K562 (cell line): ENCODE measurements around the gene MCL1. TPM values are rescaled to one million over a fixed set of nuclear protein-coding genes. Genes with fewer than 3 reads are reported as not detected.

Experiments used
- BCL6 ChIP-seq: fragments of 250-450 bp; sonication (Bioruptor Pico); IDR thresholded peaks from 2 replicates; pipeline ENCODE4 v1.4.0; 2020
- ESRRA ChIP-seq: fragments of 450-650 bp; IDR thresholded peaks from 2 replicates; pipeline ENCODE4 v1.6.1; 2014; ENCODE audit warnings: low read depth, mild to moderate bottlenecking, moderate library complexity, borderline replicate concordance
- GTF2A2 ChIP-seq: IDR thresholded peaks from 2 replicates; pipeline ENCODE4 v1.6.1; 2016; ENCODE audit warnings: mild to moderate bottlenecking, missing genetic modification characterization, missing compliant biosample characterization
- HMGN3 ChIP-seq: IDR thresholded peaks from 2 replicates; pipeline ENCODE4 v1.6.1; 2011; ENCODE audit warnings: borderline replicate concordance, low read depth, mild to moderate bottlenecking, mixed read lengths, low read length; ENCODE audit not compliant: insufficient read length; ENCODE audit errors: extremely low read depth
- ILF3 ChIP-seq: fragments of 450-650 bp; IDR thresholded peaks from 2 replicates; pipeline ENCODE4 v1.6.1; 2018; ENCODE audit warnings: antibody characterized with exemption, mild to moderate bottlenecking, moderate library complexity, borderline replicate concordance
- KAT8 ChIP-seq: fragments of 450-650 bp; IDR thresholded peaks from 2 replicates; pipeline ENCODE4 v1.6.1; 2016; ENCODE audit warnings: low read depth, mild to moderate bottlenecking
- MAZ ChIP-seq, 2 experiments: fragments of 450-650 bp in 1 of 2; sonication (generic) in 1 of 2; formaldehyde crosslinking; IDR thresholded peaks in 1 of 2; conservative IDR thresholded peaks in 1 of 2; 2 replicates each; pipeline versions ENCODE4 v1.4.0 to v1.5.0; 2020; ENCODE audit warnings: mild to moderate bottlenecking in 1 of 2, missing genetic modification reagents in 1 of 2
- MCM3 ChIP-seq: fragments of 450-650 bp; IDR thresholded peaks from 2 replicates; pipeline ENCODE4 v1.6.1; 2016
- MEF2A ChIP-seq: IDR thresholded peaks from 2 replicates; pipeline ENCODE4 v1.6.1; 2011; ENCODE audit warnings: low read depth, mild to moderate bottlenecking, low read length, moderate library complexity; ENCODE audit not compliant: control insufficient read depth
- NONO ChIP-seq, 2 experiments: fragments of 200-400 bp in 1 of 2; fragments of 450-650 bp in 1 of 2; formaldehyde crosslinking in 1 of 2; IDR thresholded peaks; 2 replicates each; pipeline ENCODE4 v1.6.1; 2017; ENCODE audit warnings: low read depth in 2 of 2, mild to moderate bottlenecking in 2 of 2, moderate library complexity in 2 of 2, low read length in 1 of 2
- NR1H2 ChIP-seq: sonication (generic); formaldehyde crosslinking; IDR thresholded peaks from 2 replicates; pipeline ENCODE4 v1.4.0; 2020; ENCODE audit warnings: mild to moderate bottlenecking, missing genetic modification reagents
- POLR3A ChIP-seq: IDR thresholded peaks from 2 replicates; pipeline ENCODE4 v1.6.1; 2011; ENCODE audit warnings: borderline replicate concordance, mild to moderate bottlenecking, moderate library complexity; ENCODE audit not compliant: insufficient read length, insufficient read depth; ENCODE audit errors: extremely low read depth
- PPARD ChIP-seq: fragments of 250-450 bp; sonication (Bioruptor Pico); IDR thresholded peaks from 2 replicates; pipeline ENCODE4 v1.8.0; 2022; ENCODE audit warnings: inconsistent platforms, mild to moderate bottlenecking, moderate library complexity
- PRPF4 ChIP-seq: fragments of 200-400 bp; formaldehyde crosslinking; IDR thresholded peaks from one replicate; pipeline ENCODE4 v1.6.1; 2017; ENCODE audit warnings: low read length, low read depth, mild to moderate bottlenecking; ENCODE audit not compliant: insufficient read depth, poor library complexity, severe bottlenecking
- SLC30A9 ChIP-seq: fragments of 250-450 bp; sonication (Bioruptor Pico); IDR thresholded peaks from 2 replicates; pipeline ENCODE4 v1.8.0; 2022; ENCODE audit warnings: mild to moderate bottlenecking, moderate library complexity
- SREBF2 ChIP-seq: sonication (generic); formaldehyde crosslinking; IDR thresholded peaks from 2 replicates; pipeline ENCODE4 v1.4.0; 2020; ENCODE audit warnings: mild to moderate bottlenecking, missing genetic modification reagents
- TBP ChIP-seq: optimal IDR thresholded peaks from 2 replicates; pipeline ENCODE3; 2011; ENCODE audit warnings: low read depth, low read length, improper control_type of control experiment
- TSC22D4 ChIP-seq: fragments of 450-650 bp; IDR thresholded peaks from 2 replicates; pipeline ENCODE4 v1.6.1; 2016; ENCODE audit warnings: missing genetic modification characterization, missing biosample characterization, control low read depth
- ZNF224 ChIP-seq: sonication (generic); formaldehyde crosslinking; IDR thresholded peaks from 2 replicates; pipeline ENCODE4 v1.8.0; 2022; ENCODE audit warnings: mild to moderate bottlenecking, missing genetic modification reagents
- polyA plus RNA-seq, 8 experiments: library from polyadenylated mRNA; depleted of rRNA in 4 of 8; stranded (reverse) in 5 of 8; unstranded in 3 of 8; fragments of >200 nt; fragmentation: Nextera tagmentation in 2 of 8; fragmentation: Illumina TruSeq in 1 of 8; extraction: Ambion mirVana in 2 of 8; extraction: Trizol in 1 of 8; gene quantifications; 2 replicates each; pipeline versions ENCODE4 v1.2.1 to v1.2.3, GENCODE V29; 2011 to 2014; ENCODE audit warnings: inconsistent platforms in 1 of 8, missing spikeins in 1 of 8
- total RNA-seq, 7 experiments: library from RNA; depleted of rRNA in 6 of 7; stranded (reverse); fragments of >200 nt in 6 of 7; fragmentation: Illumina TruSeq in 2 of 7; extraction: Trizol in 2 of 7; gene quantifications; 2 replicates each; pipeline versions ENCODE4 v1.2.1 to v1.2.3, GENCODE V29; 2011 to 2021; ENCODE audit warnings: low replicate concordance in 1 of 7
- TF ChIP-seq, protein P1 (sequence below): fragments of 450-650 bp; conservative IDR thresholded peaks from 2 replicates; pipeline ENCODE4 v1.6.1; 2016; ENCODE audit warnings: missing genetic modification characterization, low read depth, mild to moderate bottlenecking, control low read depth, missing compliant biosample characterization
- TF ChIP-seq, protein P2 (sequence below): fragments of 250-450 bp; sonication (Bioruptor Pico); IDR thresholded peaks from 2 replicates; pipeline ENCODE4 v1.9.0; 2021; ENCODE audit warnings: mild to moderate bottlenecking, inconsistent platforms
- TF ChIP-seq, protein P3 (sequence below): IDR thresholded peaks from 2 replicates; pipeline ENCODE4 v1.6.1; 2016; ENCODE audit warnings: missing genetic modification characterization, missing compliant biosample characterization

Gene MCL1
- total and polyA plus RNA-seq, 9 of the 15 experiments (the other 6 are each of a cell fraction or from before 2014, with no cell fraction given): 27.1 to 224 (median 138) TPM

DNA sequence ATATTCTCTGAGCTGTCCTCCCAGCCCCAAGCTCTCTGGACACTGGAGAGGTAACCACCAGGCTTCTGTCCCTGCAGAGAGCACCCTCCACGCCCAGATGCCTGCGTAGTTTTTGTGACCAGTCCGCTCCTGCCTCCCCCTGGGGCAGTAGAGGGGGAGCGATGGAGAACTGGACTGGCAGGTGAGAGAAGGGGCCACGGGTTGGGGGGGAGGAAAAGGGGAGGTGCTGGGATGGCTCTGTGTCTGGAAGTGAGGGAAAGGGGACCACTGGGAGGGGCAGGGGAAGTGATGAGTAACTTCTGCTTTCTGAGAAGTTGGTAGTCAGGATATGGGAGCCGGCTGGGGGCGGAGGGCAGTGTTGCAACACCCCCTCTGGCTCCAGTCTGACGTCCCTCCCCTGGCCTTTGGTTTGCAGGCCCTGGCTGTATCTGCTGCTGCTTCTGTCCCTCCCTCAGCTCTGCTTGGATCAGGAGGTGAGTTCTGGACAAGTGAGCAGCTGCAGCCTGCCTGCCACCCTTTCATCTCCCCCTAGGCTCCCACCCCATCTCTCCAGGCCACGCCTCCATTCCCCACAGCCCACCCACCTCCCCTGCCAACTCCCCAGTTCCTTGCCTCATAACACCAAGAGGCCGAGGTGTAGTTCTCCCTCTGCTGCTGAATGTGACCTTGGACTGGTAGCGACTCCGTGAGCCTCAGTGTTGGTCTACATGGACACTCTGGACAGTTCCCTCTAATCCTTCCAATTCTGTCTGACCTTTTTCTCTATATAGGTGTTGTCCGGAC, 27.1 kb downstream of the MCL1 start (continued):
- TF ChIP-seq MCM3: no peak
- TF ChIP-seq BCL6 (CRISPR knock-in tag): no peak
- no peak for TF ChIP-seq PRPF4
- TF ChIP-seq TBP: peak; percentile 38
- TF ChIP-seq POLR3A: no peak
- TF ChIP-seq, protein P1, sequence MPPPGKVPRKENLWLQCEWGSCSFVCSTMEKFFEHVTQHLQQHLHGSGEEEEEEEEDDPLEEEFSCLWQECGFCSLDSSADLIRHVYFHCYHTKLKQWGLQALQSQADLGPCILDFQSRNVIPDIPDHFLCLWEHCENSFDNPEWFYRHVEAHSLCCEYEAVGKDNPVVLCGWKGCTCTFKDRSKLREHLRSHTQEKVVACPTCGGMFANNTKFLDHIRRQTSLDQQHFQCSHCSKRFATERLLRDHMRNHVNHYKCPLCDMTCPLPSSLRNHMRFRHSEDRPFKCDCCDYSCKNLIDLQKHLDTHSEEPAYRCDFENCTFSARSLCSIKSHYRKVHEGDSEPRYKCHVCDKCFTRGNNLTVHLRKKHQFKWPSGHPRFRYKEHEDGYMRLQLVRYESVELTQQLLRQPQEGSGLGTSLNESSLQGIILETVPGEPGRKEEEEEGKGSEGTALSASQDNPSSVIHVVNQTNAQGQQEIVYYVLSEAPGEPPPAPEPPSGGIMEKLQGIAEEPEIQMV (tag): no peak
- TF ChIP-seq KAT8: no peak
- no peak for TF ChIP-seq SREBF2 (CRISPR knock-in tag)
- no peak for TF ChIP-seq SLC30A9
- no peak for TF ChIP-seq ILF3
- peak; percentile 83 to 90 for TF ChIP-seq MAZ (CRISPR knock-in tag; conservative IDR thresholded peaks at IDR 0.05 in 1 of 2, IDR thresholded peaks at IDR 0.05 in 1 of 2)
- TF ChIP-seq PPARD (CRISPR knock-in tag): no peak
- TF ChIP-seq HMGN3: peak; percentile 56
- TF ChIP-seq, protein P2, sequence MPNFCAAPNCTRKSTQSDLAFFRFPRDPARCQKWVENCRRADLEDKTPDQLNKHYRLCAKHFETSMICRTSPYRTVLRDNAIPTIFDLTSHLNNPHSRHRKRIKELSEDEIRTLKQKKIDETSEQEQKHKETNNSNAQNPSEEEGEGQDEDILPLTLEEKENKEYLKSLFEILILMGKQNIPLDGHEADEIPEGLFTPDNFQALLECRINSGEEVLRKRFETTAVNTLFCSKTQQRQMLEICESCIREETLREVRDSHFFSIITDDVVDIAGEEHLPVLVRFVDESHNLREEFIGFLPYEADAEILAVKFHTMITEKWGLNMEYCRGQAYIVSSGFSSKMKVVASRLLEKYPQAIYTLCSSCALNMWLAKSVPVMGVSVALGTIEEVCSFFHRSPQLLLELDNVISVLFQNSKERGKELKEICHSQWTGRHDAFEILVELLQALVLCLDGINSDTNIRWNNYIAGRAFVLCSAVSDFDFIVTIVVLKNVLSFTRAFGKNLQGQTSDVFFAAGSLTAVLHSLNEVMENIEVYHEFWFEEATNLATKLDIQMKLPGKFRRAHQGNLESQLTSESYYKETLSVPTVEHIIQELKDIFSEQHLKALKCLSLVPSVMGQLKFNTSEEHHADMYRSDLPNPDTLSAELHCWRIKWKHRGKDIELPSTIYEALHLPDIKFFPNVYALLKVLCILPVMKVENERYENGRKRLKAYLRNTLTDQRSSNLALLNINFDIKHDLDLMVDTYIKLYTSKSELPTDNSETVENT (CRISPR knock-in tag): no peak
- TF ChIP-seq ESRRA: peak; percentile 62; the same call in 1 of the 2 replicates
- no peak for TF ChIP-seq ZNF224 (CRISPR knock-in tag)
- TF ChIP-seq NR1H2 (CRISPR knock-in tag): no peak
- TF ChIP-seq, protein P3, sequence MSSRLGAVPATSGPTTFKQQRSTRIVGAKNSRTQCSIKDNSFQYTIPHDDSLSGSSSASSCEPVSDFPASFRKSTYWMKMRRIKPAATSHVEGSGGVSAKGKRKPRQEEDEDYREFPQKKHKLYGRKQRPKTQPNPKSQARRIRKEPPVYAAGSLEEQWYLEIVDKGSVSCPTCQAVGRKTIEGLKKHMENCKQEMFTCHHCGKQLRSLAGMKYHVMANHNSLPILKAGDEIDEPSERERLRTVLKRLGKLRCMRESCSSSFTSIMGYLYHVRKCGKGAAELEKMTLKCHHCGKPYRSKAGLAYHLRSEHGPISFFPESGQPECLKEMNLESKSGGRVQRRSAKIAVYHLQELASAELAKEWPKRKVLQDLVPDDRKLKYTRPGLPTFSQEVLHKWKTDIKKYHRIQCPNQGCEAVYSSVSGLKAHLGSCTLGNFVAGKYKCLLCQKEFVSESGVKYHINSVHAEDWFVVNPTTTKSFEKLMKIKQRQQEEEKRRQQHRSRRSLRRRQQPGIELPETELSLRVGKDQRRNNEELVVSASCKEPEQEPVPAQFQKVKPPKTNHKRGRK (tag): no peak
- 0 out of 4 replicates have a peak, but pooled peaks of 1 of the 2 experiments have one; percentile 42 for TF ChIP-seq NONO (IDR thresholded peaks at IDR 0.05; ENCODE audit: low read depth in 2 of 2, low read length in 1 of 2)
- TF ChIP-seq GTF2A2 (tag): no peak
- no peak for TF ChIP-seq MEF2A
- TF ChIP-seq TSC22D4 (tag): no peak
